Epidermal melanocyte (primary cell): ENCODE results near the gene PPP6R2.

Experiments
- DNase-seq: peaks from one replicate; pipeline ENCODE4 v3.0.0; 2011; ENCODE audit warnings: low spot score; ENCODE audit not compliant: insufficient read length

Gene PPP6R2

GRCh38 chr22:50483977-50484853 is 141.1 kb downstream of the PPP6R2 start:
- no peak for DNase-seq

- DNase-seq = no peak
Observed at GRCh38 chr22:50485221-50486131, 142.3 kb downstream of the PPP6R2 start.

GRCh38 chr22:50486561-50487289 is 143.6 kb downstream of the PPP6R2 start, which contains the start of gene MIOX:
Gene MIOX (plus strand): TSS chr22:50486859. CDS start chr22:50486898, 39 bp downstream.
- no peak for DNase-seq

- DNase-seq = no peak
Observed at GRCh38 chr22:50487290-50488005, 144.3 kb downstream of the PPP6R2 start.

GRCh38 chr22:50488006-50488677 is 145.0 kb downstream of the PPP6R2 start:
- no peak for DNase-seq

GRCh38 chr22:50488886-50489285 is 145.8 kb downstream of the PPP6R2 start:
- DNase-seq = no peak

- no peak for DNase-seq
Observed at GRCh38 chr22:50489363-50490243, 146.5 kb downstream of the PPP6R2 start.

GRCh38 chr22:50490531-50491308 is 147.6 kb downstream of the PPP6R2 start:
- peak; percentile 11 for DNase-seq
